ENCODE data around the gene TXNRD2.

- TF ChIP-seq CTCF (IDR thresholded peaks at IDR 0.05; ENCODE audit: low read length): no peak
- TF ChIP-seq EZH2phosphoT487 (IDR thresholded peaks at IDR 0.05; ENCODE audit: low read length): no peak
These were observed 20.0 kb downstream of the TXNRD2 start for GRCh38 chr22:19921544-19922081.

Measured in MM.1S (cell line).